CD8-positive, alpha-beta memory T cell (primary cell): Measurements from ENCODE around the gene CAMSAP1. TPM values are rescaled to one million over a fixed set of nuclear protein-coding genes. Genes with fewer than 3 reads are reported as not detected.

ENCODE experiments used
- CTCF ChIA-PET: fragments of 350-600 bp; sonication (Branson Sonifier 250); formaldehyde crosslinking; loops from one replicate; lab custom pipeline; 2021; ENCODE audit warnings: antibody characterized with exemption; lab: Charles Lee
- POLR2A ChIA-PET: fragments of 350-600 bp; sonication (Branson Sonifier 250); formaldehyde crosslinking; loops from one replicate; lab custom pipeline; 2021; ENCODE audit warnings: antibody characterized with exemption; lab: Charles Lee
- DNase-seq, 5 donors: peaks; one replicate each; pipeline versions ENCODE4 v3.0.0 to v3.0.0-alpha.2; 2020 to 2022; ENCODE audit warnings: mixed read lengths in 1 of 5
- H3K27ac ChIP-seq: one replicate; pipeline ENCODE4 v1.7.0; 2013; ENCODE audit warnings: low read depth, mild to moderate bottlenecking, low read length, moderate library complexity
- H3K27me3 ChIP-seq: 2 replicates; pipeline ENCODE4 v1.7.0; 2013; ENCODE audit warnings: low read length, mild to moderate bottlenecking; ENCODE audit not compliant: insufficient read depth, poor library complexity, severe bottlenecking
- H3K36me3 ChIP-seq: 2 replicates; pipeline ENCODE4 v1.7.0; 2013; ENCODE audit warnings: mild to moderate bottlenecking, low read length, moderate library complexity; ENCODE audit not compliant: insufficient read depth
- H3K4me1 ChIP-seq: 2 replicates; pipeline ENCODE4 v1.7.0; 2013; ENCODE audit warnings: mild to moderate bottlenecking, low read length, moderate library complexity; ENCODE audit not compliant: insufficient read depth
- H3K4me3 ChIP-seq: 2 replicates; pipeline ENCODE4 v1.7.0; 2013; ENCODE audit warnings: mild to moderate bottlenecking, low read length
- H3K9me3 ChIP-seq: 2 replicates; pipeline ENCODE4 v1.7.0; 2013; ENCODE audit warnings: mild to moderate bottlenecking, low read length
- H3K27ac Mint-ChIP-seq, 8 donors: one replicate each; pipeline ENCODE4 v1.8.0; 2020 to 2021; ENCODE audit warnings: mixed read lengths in 8 of 8, mild to moderate bottlenecking in 6 of 8, inconsistent platforms in 3 of 8, moderate library complexity in 3 of 8
- H3K27me3 Mint-ChIP-seq, 2 donors: one replicate each; pipeline ENCODE4 v1.8.0; 2020 to 2021; ENCODE audit warnings: mixed read lengths in 2 of 2, mild to moderate bottlenecking in 1 of 2, moderate library complexity in 1 of 2
- H3K36me3 Mint-ChIP-seq, 3 donors: one replicate each; pipeline ENCODE4 v1.8.0; 2020 to 2021; ENCODE audit warnings: mixed read lengths in 3 of 3, inconsistent platforms in 1 of 3, mild to moderate bottlenecking in 1 of 3
- H3K4me1 Mint-ChIP-seq, 3 donors: one replicate each; pipeline ENCODE4 v1.8.0; 2020 to 2021; ENCODE audit warnings: mixed read lengths in 3 of 3, inconsistent platforms in 1 of 3, mild to moderate bottlenecking in 1 of 3
- H3K4me3 Mint-ChIP-seq, 7 donors: one replicate each; pipeline ENCODE4 v1.8.0; 2020 to 2021; ENCODE audit warnings: mixed read lengths in 7 of 7, mild to moderate bottlenecking in 6 of 7, moderate library complexity in 4 of 7, inconsistent platforms in 2 of 7
- H3K9me3 Mint-ChIP-seq, 5 donors: one replicate each; pipeline ENCODE4 v1.8.0; 2020 to 2022; ENCODE audit warnings: mixed read lengths in 5 of 5, mild to moderate bottlenecking in 3 of 5, moderate library complexity in 2 of 5, inconsistent platforms in 1 of 5
- polyA plus RNA-seq: library from polyadenylated mRNA; unstranded; fragments of 300-500 nt; fragmentation: Illumina TruSeq; gene quantifications from one replicate; pipeline ENCODE4 v1.2.3, GENCODE V29; 2021
- total RNA-seq, 2 experiments: library from RNA; stranded (reverse); gene quantifications; one replicate each; pipeline ENCODE4 v1.2.3, GENCODE V29; 2021

CAMSAP1 gene
- total and polyA plus RNA-seq, 3 experiments from 2014 or later = 2.2 to 33.7 (median 30.4) TPM

- no peaks in the 10 kb centered on the region for H3K9me3 ChIP-seq
- no peaks in the 10 kb centered on the region for H3K27me3 Mint-ChIP-seq
- H3K9me3 Mint-ChIP-seq = no peaks in the 10 kb centered on the region
- H3K4me1 ChIP-seq = no peaks in the 10 kb centered on the region
- H3K36me3 ChIP-seq = no peaks in the 10 kb centered on the region
- no peak overlapping the region for H3K27ac ChIP-seq
- ChIA-PET CTCF (interaction anchor here (0.9 to 1.3 kb wide), 3 partner anchors 10 to 102 kb away, joined by 3 to 4 read pairs (median 3); no protein-coding TSS in a partner anchor), POLR2A (no interaction called here)
- H3K27me3 ChIP-seq = no peaks in the 10 kb centered on the region
- no peak for DNase-seq
- H3K4me3 Mint-ChIP-seq = no peak overlapping the region
- H3K4me3 ChIP-seq = no peak overlapping the region
- H3K36me3 Mint-ChIP-seq = peaks cover 0 to 36% (median 10%) of the 10 kb centered on the region in 3 donors
- peak overlapping the region in 3 of 8 donors; percentile 18 to 73 (median 61) for H3K27ac Mint-ChIP-seq
- H3K4me1 Mint-ChIP-seq = peaks cover 7 to 46% (median 27%) of the 10 kb centered on the region in 3 donors
Observed at GRCh38 chr9:135865531-135865930, 41.8 kb downstream of the CAMSAP1 start.

GRCh38 chr9:135864447-135865049 lies 42.8 kb downstream of the CAMSAP1 start:
- Histone ChIP-seq H3K9me3 (no peaks in the 10 kb centered on the region), H3K4me1 (no peaks in the 10 kb centered on the region), H3K27me3 (no peaks in the 10 kb centered on the region), H3K36me3 (no peaks in the 10 kb centered on the region), H3K27ac (no peak overlapping the region), H3K4me3 (no peak overlapping the region)
- Mint-ChIP-seq H3K4me3 (no peak overlapping the region), H3K27ac (peak overlapping the region in 1 of 8 donors; percentile 34), H3K36me3 (peaks cover 0 to 36% (median 11%) of the 10 kb centered on the region in 3 donors), H3K4me1 (peaks cover 7 to 40% (median 27%) of the 10 kb centered on the region in 3 donors), H3K9me3 (no peaks in the 10 kb centered on the region), H3K27me3 (no peaks in the 10 kb centered on the region)
- DNase-seq = peak; percentile 23 to 71 (median 44)
- POLR2A ChIA-PET = no interaction called here
- CTCF ChIA-PET = interaction anchor here (0.7 to 1.7 kb wide), 5 partner anchors 12 to 258 kb away, joined by 3 to 4 read pairs (median 3); no protein-coding TSS in a partner anchor

DNA sequence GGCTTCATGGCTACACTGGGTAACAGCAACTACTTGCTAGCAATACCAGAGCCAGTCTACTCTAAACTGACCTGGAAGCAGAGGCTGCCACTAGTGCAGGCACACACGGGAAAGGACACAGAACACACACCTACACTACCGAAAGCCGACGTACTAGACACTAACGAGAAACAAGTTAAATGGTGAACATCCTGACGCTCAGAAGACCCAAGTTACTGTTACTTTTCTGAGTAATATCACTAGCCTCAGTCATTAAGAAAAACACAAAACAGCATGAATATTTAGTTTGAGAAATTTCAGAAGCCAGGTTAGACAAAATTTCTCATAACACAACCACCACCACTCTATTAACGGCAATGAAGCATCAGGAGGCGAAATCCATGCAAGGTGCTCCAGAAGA lies 44.5 kb downstream of the CAMSAP1 start:
- Histone ChIP-seq H3K27me3 (no peaks in the 10 kb centered on the region), H3K27ac (no peak overlapping the region), H3K36me3 (peaks cover 3% of the 10 kb centered on the region), H3K4me1 (no peaks in the 10 kb centered on the region), H3K4me3 (no peak overlapping the region), H3K9me3 (no peaks in the 10 kb centered on the region)
- ChIA-PET POLR2A (no interaction called here), CTCF (interaction anchor here (1.4 kb wide), 1 partner anchor 259 kb away, joined by 4 read pairs; no protein-coding TSS in a partner anchor)
- DNase-seq = no peak
- no peak overlapping the region for H3K4me3 Mint-ChIP-seq
- H3K36me3 Mint-ChIP-seq = peaks cover 0 to 48% (median 19%) of the 10 kb centered on the region in 3 donors
- no peaks in the 10 kb centered on the region for H3K9me3 Mint-ChIP-seq
- no peaks in the 10 kb centered on the region for H3K27me3 Mint-ChIP-seq
- H3K27ac Mint-ChIP-seq = no peak overlapping the region
- H3K4me1 Mint-ChIP-seq = peaks cover 7 to 35% (median 34%) of the 10 kb centered on the region in 3 donors

GRCh38 chr9:135858491-135859185 lies 48.7 kb downstream of the CAMSAP1 start:
- Histone ChIP-seq H3K36me3 (peaks cover 8% of the 10 kb centered on the region), H3K27me3 (no peaks in the 10 kb centered on the region), H3K4me1 (no peaks in the 10 kb centered on the region), H3K4me3 (no peak overlapping the region), H3K9me3 (no peaks in the 10 kb centered on the region), H3K27ac (no peak overlapping the region)
- Mint-ChIP-seq H3K27ac (peak overlapping the region in 2 of 8 donors; percentile 5 to 10), H3K4me3 (no peak overlapping the region), H3K27me3 (no peaks in the 10 kb centered on the region), H3K36me3 (peaks cover 0 to 55% (median 14%) of the 10 kb centered on the region in 3 donors), H3K9me3 (no peaks in the 10 kb centered on the region), H3K4me1 (peaks cover 1 to 17% (median 14%) of the 10 kb centered on the region in 3 donors)
- no peak for DNase-seq
- ChIA-PET POLR2A (no interaction called here), CTCF (interaction anchor here (1.2 kb wide), 1 partner anchor 264 kb away, joined by 3 read pairs; no protein-coding TSS in a partner anchor)

DNA sequence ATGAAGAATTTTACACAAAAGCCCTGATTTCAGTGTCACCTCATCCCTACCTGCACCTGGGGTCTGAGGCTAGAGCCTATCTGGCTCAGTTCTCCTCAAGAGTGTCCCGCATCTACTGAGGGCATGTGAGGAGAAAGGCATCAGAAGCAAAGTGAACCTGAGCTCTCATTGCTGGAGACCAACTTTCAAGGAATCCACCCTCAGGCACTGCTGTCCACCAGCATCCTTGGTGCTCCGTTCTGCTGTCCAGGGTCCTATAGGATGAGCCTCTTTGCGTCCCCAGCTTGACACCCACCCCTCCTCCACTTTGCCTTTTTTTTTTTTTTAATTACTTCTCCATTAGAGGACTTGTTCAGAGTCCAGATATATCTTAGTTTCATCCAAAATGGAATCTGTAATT lies 49.5 kb downstream of the CAMSAP1 start:
- H3K4me1 Mint-ChIP-seq = peaks cover 1 to 14% (median 9%) of the 10 kb centered on the region in 3 donors
- H3K4me1 ChIP-seq = no peaks in the 10 kb centered on the region
- no peaks in the 10 kb centered on the region for H3K9me3 ChIP-seq
- CTCF ChIA-PET = no interaction called here
- H3K9me3 Mint-ChIP-seq = no peaks in the 10 kb centered on the region
- H3K27me3 Mint-ChIP-seq = no peaks in the 10 kb centered on the region
- no peak overlapping the region for H3K27ac ChIP-seq
- no peak overlapping the region for H3K4me3 ChIP-seq
- no peak overlapping the region for H3K4me3 Mint-ChIP-seq
- DNase-seq = no peak
- POLR2A ChIA-PET = no interaction called here
- H3K36me3 Mint-ChIP-seq = peaks cover 0 to 63% (median 14%) of the 10 kb centered on the region in 3 donors
- H3K36me3 ChIP-seq = peaks cover 8% of the 10 kb centered on the region
- H3K27ac Mint-ChIP-seq = peak overlapping the region in 2 of 8 donors; percentile 5 to 10
- H3K27me3 ChIP-seq = no peaks in the 10 kb centered on the region

DNA sequence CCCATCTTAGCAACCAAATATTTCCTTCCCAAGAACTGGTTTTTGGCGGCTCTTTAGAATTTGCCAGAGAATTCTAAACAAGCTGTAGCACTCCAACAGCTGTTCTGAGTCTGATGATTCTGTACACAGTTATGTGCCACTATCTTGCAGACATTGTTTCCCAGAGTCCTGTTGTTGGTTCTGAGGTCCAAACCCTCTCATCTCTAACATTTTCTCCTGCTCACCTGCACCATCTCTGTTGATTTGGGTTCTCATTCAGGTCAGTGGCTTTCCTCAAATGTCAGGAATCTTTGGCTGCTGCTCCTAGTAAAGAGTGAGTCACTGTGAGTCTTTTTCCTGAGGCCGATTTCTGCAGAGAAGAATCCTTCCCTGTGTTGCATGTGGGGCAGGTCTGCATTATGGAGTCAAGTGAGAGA lies 50.0 kb downstream of the CAMSAP1 start:
- Mint-ChIP-seq H3K36me3 (peaks cover 0 to 63% (median 14%) of the 10 kb centered on the region in 3 donors), H3K4me3 (no peak overlapping the region), H3K27ac (no peak overlapping the region), H3K27me3 (no peaks in the 10 kb centered on the region), H3K9me3 (no peaks in the 10 kb centered on the region), H3K4me1 (peaks cover 1 to 11% (median 5%) of the 10 kb centered on the region in 3 donors)
- Histone ChIP-seq H3K36me3 (peaks cover 8% of the 10 kb centered on the region), H3K4me3 (no peak overlapping the region), H3K4me1 (no peaks in the 10 kb centered on the region), H3K27me3 (no peaks in the 10 kb centered on the region), H3K9me3 (no peaks in the 10 kb centered on the region), H3K27ac (no peak overlapping the region)
- ChIA-PET POLR2A (no interaction called here), CTCF (no interaction called here)
- no peak for DNase-seq

GRCh38 chr9:135851748-135852147 lies 55.6 kb downstream of the CAMSAP1 start:
- H3K27ac Mint-ChIP-seq = no peak overlapping the region
- Histone ChIP-seq H3K27me3 (no peaks in the 10 kb centered on the region), H3K9me3 (no peaks in the 10 kb centered on the region), H3K36me3 (peaks cover 4% of the 10 kb centered on the region), H3K4me1 (no peaks in the 10 kb centered on the region), H3K4me3 (no peak overlapping the region), H3K27ac (no peak overlapping the region)
- no peak overlapping the region for H3K4me3 Mint-ChIP-seq
- CTCF ChIA-PET = interaction anchor here (1.5 kb wide), 1 partner anchor 13 kb away, joined by 4 read pairs; no protein-coding TSS in a partner anchor
- no peaks in the 10 kb centered on the region for H3K27me3 Mint-ChIP-seq
- no peaks in the 10 kb centered on the region for H3K9me3 Mint-ChIP-seq
- POLR2A ChIA-PET = no interaction called here
- H3K4me1 Mint-ChIP-seq = peaks cover 0 to 3% (median 0%) of the 10 kb centered on the region in 3 donors
- DNase-seq = no peak
- H3K36me3 Mint-ChIP-seq = peaks cover under 1 to 69% (median 12%) of the 10 kb centered on the region in 3 donors

GRCh38 chr9:135850737-135851136 lies 56.6 kb downstream of the CAMSAP1 start:
- no peak overlapping the region for H3K27ac ChIP-seq
- peaks cover 0 to 3% (median 0%) of the 10 kb centered on the region in 3 donors for H3K4me1 Mint-ChIP-seq
- H3K27ac Mint-ChIP-seq = peak overlapping the region in 2 of 8 donors; percentile 44 to 75
- peaks cover 10 to 70% (median 14%) of the 10 kb centered on the region in 3 donors for H3K36me3 Mint-ChIP-seq
- no peak overlapping the region for H3K4me3 Mint-ChIP-seq
- H3K27me3 ChIP-seq = no peaks in the 10 kb centered on the region
- no peak for DNase-seq
- no peaks in the 10 kb centered on the region for H3K4me1 ChIP-seq
- CTCF ChIA-PET = no interaction called here
- H3K4me3 ChIP-seq = no peak overlapping the region
- H3K9me3 ChIP-seq = no peaks in the 10 kb centered on the region
- POLR2A ChIA-PET = no interaction called here
- peaks cover 0 to 2% (median 0%) of the 10 kb centered on the region in 5 donors for H3K9me3 Mint-ChIP-seq
- H3K36me3 ChIP-seq = peaks cover 4% of the 10 kb centered on the region
- H3K27me3 Mint-ChIP-seq = no peaks in the 10 kb centered on the region
